ENCODE measurements around the gene C13orf46. TPM values are rescaled to one million over a fixed set of nuclear protein-coding genes. Genes with fewer than 3 reads are reported as not detected.

Gene C13orf46
- total and polyA plus RNA-seq, 2 of the 8 experiments (the other 6 are each of a cell fraction or from before 2014, with no cell fraction given), result 0.23 to 0.28 TPM

DNA sequence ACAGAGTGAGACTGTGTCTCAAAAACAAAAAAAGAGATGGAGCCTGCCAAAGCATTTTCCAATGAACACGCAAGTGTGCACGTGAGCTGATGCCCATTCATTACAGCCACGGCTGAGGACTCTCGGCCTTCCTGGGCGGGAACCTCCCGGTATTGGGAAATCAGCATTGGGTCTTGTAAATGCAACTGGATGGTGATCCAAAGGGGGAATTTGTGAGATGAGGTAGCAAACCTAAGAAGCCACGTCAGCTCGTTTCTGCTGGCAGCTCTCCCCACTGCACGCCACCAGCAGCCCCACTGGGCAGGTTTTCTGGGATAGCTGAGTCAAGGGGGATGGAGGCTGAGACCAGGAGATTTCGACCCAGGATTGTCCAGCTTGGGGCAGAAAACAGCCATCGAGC, 11.5 kb downstream of the C13orf46 start (continued):
- TF ChIP-seq, protein P1, sequence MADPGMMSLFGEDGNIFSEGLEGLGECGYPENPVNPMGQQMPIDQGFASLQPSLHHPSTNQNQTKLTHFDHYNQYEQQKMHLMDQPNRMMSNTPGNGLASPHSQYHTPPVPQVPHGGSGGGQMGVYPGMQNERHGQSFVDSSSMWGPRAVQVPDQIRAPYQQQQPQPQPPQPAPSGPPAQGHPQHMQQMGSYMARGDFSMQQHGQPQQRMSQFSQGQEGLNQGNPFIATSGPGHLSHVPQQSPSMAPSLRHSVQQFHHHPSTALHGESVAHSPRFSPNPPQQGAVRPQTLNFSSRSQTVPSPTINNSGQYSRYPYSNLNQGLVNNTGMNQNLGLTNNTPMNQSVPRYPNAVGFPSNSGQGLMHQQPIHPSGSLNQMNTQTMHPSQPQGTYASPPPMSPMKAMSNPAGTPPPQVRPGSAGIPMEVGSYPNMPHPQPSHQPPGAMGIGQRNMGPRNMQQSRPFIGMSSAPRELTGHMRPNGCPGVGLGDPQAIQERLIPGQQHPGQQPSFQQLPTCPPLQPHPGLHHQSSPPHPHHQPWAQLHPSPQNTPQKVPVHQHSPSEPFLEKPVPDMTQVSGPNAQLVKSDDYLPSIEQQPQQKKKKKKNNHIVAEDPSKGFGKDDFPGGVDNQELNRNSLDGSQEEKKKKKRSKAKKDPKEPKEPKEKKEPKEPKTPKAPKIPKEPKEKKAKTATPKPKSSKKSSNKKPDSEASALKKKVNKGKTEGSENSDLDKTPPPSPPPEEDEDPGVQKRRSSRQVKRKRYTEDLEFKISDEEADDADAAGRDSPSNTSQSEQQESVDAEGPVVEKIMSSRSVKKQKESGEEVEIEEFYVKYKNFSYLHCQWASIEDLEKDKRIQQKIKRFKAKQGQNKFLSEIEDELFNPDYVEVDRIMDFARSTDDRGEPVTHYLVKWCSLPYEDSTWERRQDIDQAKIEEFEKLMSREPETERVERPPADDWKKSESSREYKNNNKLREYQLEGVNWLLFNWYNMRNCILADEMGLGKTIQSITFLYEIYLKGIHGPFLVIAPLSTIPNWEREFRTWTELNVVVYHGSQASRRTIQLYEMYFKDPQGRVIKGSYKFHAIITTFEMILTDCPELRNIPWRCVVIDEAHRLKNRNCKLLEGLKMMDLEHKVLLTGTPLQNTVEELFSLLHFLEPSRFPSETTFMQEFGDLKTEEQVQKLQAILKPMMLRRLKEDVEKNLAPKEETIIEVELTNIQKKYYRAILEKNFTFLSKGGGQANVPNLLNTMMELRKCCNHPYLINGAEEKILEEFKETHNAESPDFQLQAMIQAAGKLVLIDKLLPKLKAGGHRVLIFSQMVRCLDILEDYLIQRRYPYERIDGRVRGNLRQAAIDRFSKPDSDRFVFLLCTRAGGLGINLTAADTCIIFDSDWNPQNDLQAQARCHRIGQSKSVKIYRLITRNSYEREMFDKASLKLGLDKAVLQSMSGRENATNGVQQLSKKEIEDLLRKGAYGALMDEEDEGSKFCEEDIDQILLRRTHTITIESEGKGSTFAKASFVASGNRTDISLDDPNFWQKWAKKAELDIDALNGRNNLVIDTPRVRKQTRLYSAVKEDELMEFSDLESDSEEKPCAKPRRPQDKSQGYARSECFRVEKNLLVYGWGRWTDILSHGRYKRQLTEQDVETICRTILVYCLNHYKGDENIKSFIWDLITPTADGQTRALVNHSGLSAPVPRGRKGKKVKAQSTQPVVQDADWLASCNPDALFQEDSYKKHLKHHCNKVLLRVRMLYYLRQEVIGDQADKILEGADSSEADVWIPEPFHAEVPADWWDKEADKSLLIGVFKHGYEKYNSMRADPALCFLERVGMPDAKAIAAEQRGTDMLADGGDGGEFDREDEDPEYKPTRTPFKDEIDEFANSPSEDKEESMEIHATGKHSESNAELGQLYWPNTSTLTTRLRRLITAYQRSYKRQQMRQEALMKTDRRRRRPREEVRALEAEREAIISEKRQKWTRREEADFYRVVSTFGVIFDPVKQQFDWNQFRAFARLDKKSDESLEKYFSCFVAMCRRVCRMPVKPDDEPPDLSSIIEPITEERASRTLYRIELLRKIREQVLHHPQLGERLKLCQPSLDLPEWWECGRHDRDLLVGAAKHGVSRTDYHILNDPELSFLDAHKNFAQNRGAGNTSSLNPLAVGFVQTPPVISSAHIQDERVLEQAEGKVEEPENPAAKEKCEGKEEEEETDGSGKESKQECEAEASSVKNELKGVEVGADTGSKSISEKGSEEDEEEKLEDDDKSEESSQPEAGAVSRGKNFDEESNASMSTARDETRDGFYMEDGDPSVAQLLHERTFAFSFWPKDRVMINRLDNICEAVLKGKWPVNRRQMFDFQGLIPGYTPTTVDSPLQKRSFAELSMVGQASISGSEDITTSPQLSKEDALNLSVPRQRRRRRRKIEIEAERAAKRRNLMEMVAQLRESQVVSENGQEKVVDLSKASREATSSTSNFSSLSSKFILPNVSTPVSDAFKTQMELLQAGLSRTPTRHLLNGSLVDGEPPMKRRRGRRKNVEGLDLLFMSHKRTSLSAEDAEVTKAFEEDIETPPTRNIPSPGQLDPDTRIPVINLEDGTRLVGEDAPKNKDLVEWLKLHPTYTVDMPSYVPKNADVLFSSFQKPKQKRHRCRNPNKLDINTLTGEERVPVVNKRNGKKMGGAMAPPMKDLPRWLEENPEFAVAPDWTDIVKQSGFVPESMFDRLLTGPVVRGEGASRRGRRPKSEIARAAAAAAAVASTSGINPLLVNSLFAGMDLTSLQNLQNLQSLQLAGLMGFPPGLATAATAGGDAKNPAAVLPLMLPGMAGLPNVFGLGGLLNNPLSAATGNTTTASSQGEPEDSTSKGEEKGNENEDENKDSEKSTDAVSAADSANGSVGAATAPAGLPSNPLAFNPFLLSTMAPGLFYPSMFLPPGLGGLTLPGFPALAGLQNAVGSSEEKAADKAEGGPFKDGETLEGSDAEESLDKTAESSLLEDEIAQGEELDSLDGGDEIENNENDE (IDR thresholded peaks at IDR 0.05; ENCODE audit: insufficient replicate concordance, low read length), result no peak
- no peak for TF ChIP-seq JUN (IDR thresholded peaks at IDR 0.05; ENCODE audit: low read depth, low read length)
- TF ChIP-seq RFX5 (IDR thresholded peaks at IDR 0.05; ENCODE audit: borderline replicate concordance, low read depth, low read length), result no peak
- no peak for TF ChIP-seq ASH2L (IDR thresholded peaks at IDR 0.05; ENCODE audit: low read length)
- no peak for TF ChIP-seq CHD2 (IDR thresholded peaks at IDR 0.05; ENCODE audit: low read length)
- no peak for TF ChIP-seq KDM1A (IDR thresholded peaks at IDR 0.05; ENCODE audit: borderline replicate concordance, low read length)
- no peak for TF ChIP-seq SP2 (IDR thresholded peaks at IDR 0.05; ENCODE audit: low read length)
- TF ChIP-seq HDAC6 (IDR thresholded peaks at IDR 0.05; ENCODE audit: low read depth, low read length), result no peak
- no peak for TF ChIP-seq RBBP5 (IDR thresholded peaks at IDR 0.05; ENCODE audit: borderline replicate concordance, low read depth, low read length)
- TF ChIP-seq TAF1 (IDR thresholded peaks at IDR 0.05; ENCODE audit: low read depth, low read length), result no peak
- TF ChIP-seq POLR2AphosphoS5 (IDR thresholded peaks at IDR 0.05; ENCODE audit: low read depth, low read length), result no peak

Data from H1 (cell line).